Stimulated activated CD8-positive, alpha-beta memory T cell treated with anti-CD3 and anti-CD28 coated beads, Interleukin-2, amount 100 ng/mL, for 1 hour (primary cell): ENCODE results near the gene DSCAML1.

Experiments
- DNase-seq, 2 donors: peaks; one replicate each; pipeline ENCODE4 v3.0.0-alpha.2; 2020; ENCODE audit warnings: low read depth in 2 of 2

The DSCAML1 gene

DNA sequence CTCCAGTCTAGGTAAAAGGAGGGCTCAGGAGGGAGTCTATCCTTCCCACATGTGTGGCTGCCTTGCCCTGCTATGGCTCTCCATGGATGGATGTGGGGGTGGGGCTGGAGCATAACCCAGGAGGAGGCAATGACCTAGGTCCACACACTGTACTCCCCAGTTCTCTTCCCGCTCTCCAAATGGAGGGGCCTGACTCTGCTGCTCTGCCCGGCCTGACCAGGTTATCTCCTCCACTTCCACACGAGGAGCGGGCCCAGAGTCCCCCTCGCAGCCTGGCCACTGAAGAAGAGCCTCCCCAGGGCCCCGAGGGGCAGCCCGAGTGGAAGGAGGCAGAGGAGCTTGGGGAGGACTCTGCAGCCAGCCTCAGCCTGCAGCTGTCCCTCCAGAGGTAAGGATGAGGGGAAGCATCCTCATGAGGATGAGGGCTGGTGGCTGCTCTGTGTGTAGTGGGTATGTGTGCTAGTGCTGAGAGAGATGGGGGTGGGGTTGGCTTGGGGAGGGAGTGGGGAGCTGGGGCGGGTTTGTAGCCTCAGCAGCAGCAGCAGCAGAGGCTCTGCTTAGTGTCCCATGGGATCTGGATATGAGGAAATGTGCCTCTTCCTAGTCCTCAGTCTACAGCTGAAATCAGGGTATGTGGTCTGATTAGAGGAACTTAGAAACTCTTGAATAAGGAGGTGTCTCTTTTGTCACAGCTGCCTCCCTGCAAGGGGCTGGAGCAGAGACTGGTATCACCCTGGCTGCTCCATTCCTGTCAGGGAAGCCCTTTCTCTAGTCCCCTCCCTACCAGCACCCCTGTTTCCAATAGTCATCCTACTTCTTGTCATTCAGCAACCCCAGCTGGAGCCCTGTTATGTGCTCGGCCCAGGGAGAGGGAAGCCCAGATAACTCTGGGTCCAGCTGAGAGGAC is 415.3 kb downstream of the DSCAML1 start:
- DNase-seq = no peak

DNA sequence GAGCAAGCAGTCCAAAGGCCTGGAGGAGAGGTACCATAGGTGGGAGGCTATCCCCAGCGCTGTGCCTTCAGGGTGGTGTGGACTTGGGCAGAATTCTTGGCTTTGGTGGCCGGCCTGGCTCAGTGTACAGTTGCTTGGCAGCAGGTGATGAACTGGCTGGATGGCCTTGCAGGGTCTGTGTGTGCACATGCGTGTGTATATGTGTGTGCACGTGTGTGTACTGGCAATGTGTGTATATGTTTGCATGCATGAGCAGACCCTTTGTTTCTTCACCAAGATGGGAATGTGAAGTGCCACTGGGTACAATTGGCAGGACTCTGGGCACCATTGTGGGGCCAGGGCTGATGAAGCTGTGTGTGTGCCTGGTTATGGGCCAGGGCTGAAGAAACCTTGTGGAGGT is 416.3 kb downstream of the DSCAML1 start:
- no peak for DNase-seq

DNA sequence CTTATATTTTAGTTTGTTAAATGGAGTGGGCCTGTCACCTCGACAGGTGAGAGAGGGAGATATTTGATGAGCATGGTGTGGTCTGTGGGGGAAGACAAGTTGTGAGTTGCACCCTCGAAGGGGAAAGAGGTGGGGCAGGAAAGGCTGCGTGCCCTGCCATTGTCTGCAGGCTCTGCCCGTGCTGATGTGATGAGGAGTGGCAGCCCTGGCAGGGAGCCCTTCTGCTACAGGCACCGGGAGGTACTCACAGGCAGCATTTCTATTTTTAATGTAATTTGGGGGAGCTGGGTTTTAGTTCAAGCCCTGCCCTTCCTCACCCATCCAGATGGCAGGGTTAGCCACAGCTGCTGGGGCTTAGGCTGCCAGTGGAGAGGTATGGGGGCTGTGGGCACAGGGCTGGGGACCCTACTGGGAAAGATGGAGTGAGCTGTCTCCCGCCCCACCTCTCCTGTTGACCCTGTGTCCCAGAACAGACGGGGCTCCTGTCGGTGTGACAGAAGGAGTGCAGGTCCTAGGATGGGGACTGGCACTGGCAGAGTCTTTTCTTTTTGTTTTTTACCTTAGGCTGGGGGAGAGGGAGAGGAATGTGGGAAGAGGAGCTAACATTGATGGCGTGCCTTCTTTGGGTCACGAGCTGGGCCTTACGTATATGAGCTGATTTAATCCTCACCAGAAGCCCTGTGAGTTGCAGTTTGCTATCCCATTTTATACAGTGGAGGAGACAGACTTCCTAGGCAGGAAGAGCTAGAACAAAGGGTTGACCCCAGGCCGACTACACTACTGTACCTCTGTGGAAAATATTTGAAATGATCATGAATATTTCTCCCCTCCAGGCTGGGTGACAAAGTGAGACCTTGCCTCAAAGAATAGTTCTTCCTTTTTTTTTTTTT is 417.8 kb downstream of the DSCAML1 start:
- DNase-seq = no peak
